GM10248 (cell line): Measurements from ENCODE around the gene CUBN.

Experiments used
- CTCF ChIA-PET: fragments of 300-600 bp; sonication (Branson Sonifier 250); formaldehyde crosslinking; extraction: SDS; loops from one replicate; lab custom pipeline; 2021; ENCODE audit warnings: antibody characterized with exemption; lab: Yijun Ruan, JAX
- POLR2A ChIA-PET: fragments of 350-650 bp; sonication (Branson Sonifier 250); formaldehyde crosslinking; extraction: SDS; loops from one replicate; lab custom pipeline; 2020; ENCODE audit warnings: antibody characterized with exemption; lab: Yijun Ruan, JAX
- DNase-seq: peaks from one replicate; pipeline ENCODE4 v3.0.0; 2012; ENCODE audit errors: extremely low spot score
- TF ChIP-seq, protein P1 (sequence below): IDR thresholded peaks from 2 replicates; pipeline ENCODE4 v1.5.1; 2012; ENCODE audit warnings: mild to moderate bottlenecking, low read depth; ENCODE audit errors: extremely low read depth, missing control alignments, control extremely low read depth

The CUBN gene

DNA sequence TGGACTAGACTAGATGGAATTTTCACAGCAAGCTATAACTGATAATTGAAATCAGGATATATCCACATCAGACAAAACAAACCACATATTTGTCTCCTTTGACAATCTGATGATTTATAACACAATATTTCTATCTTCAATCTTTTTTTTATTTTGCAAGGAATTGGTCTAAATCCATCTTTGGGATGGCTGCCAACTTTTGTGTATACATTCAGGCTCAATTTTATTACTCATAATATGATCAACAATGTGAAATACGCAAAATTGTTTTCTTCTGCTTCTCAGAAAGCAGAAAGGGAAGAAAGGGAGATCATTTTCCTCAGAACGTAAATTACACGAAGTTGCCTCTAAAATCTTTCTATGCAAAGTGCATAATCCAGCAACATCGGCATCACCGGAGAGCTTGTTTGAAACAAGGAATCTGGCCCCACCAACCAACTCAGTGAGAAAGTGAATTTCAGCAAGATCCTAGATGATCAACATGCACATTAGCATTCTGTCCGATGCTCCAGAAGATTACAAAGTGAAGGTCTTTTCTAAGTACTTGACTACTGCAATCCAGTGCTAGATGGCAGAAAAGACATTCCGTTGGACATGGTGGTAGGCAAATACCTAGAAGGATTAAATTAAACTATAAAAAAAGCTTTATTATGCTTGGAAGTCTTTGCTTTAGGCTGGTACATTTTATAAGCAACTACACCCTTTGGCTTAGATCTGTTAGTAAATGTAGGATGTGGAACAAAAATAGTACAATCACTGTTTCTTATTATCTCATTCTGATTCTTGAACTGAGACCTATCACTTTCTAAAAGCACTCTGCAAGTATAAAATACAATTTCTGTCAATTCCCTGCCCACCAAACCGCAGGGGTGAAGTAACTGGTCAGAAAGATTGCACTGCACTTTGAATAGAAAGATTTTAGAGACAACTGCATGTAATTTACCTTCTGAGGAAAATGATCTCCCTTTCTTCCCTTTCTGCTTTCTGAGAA, 186.0 kb downstream of the CUBN start:
- DNase-seq, result no peak
- POLR2A ChIA-PET, result no interaction called here
- TF ChIP-seq, protein P1, sequence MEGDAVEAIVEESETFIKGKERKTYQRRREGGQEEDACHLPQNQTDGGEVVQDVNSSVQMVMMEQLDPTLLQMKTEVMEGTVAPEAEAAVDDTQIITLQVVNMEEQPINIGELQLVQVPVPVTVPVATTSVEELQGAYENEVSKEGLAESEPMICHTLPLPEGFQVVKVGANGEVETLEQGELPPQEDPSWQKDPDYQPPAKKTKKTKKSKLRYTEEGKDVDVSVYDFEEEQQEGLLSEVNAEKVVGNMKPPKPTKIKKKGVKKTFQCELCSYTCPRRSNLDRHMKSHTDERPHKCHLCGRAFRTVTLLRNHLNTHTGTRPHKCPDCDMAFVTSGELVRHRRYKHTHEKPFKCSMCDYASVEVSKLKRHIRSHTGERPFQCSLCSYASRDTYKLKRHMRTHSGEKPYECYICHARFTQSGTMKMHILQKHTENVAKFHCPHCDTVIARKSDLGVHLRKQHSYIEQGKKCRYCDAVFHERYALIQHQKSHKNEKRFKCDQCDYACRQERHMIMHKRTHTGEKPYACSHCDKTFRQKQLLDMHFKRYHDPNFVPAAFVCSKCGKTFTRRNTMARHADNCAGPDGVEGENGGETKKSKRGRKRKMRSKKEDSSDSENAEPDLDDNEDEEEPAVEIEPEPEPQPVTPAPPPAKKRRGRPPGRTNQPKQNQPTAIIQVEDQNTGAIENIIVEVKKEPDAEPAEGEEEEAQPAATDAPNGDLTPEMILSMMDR, result no peak
- CTCF ChIA-PET, result no interaction called here

DNA sequence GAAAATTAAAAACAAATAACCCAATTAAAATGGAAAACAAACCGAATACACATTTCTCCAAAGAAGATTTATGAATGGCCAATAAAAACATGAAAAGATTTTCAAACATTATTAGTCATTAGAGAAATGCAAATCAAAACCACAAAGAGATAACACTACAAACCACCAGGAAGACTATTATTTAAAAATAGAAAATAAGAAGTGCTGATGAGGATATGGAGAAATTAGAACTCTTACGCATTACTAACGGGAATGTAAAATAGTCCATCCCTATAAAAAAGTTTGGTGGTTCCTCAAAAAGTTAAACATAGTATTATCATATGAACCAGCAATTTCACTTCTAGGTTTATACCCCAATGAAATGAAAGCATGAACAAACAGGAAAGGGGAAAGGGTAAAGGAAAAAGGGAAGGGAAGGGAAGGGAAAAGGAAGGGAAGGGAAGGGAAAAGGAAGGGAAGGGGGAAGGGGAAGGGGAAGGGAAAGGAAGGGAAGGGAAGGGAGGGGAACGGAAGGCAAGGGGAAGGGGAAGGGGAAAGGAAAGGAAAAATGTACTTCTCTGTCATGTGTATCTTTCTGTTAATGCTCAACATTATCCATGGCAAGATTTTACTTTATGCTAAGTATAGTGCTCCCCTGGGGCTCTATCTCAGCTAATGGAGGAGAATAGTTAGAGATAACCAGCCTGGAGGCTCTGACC, 187.1 kb downstream of the CUBN start:
- ChIA-PET CTCF (no interaction called here), POLR2A (no interaction called here)
- DNase-seq, result no peak
- TF ChIP-seq, protein P1, result no peak

- CTCF ChIA-PET, result no interaction called here
Observed at GRCh38 chr10:16941870-16942269, 187.7 kb downstream of the CUBN start.

GRCh38 chr10:16941067-16941466, 188.5 kb downstream of the CUBN start:
- TF ChIP-seq, protein P1, result no peak
- POLR2A ChIA-PET, result no interaction called here
- CTCF ChIA-PET, result no interaction called here
- no peak for DNase-seq

More at GRCh38 chr10:16941870-16942269, 187.7 kb downstream of the CUBN start:
- TF ChIP-seq, protein P1, result no peak
- POLR2A ChIA-PET, result no interaction called here
- no peak for DNase-seq

DNA sequence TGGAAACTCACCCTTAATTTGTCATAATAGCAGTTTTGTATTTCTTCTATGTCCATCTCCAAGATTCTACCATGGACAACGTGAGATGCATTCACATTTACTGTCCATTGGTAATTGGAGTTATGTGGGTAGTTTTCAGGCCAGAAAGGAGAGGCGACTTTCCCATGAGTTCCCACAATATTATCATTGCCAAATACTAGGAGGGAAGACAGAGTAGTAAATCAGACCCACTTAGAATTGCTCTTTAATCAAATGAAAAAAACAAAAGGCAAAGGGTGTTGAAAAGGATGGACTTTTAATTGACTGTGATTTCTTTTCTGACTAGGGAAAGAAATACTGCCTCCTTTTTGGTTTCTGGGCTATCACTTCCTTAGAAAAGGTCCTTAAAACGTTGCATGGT, 190.7 kb downstream of the CUBN start:
- CTCF ChIA-PET, result no interaction called here
- DNase-seq, result no peak
- TF ChIP-seq, protein P1, result no peak
- POLR2A ChIA-PET, result no interaction called here

GRCh38 chr10:16934461-16934860, 195.2 kb downstream of the CUBN start:
- DNase-seq, result no peak
- CTCF ChIA-PET, result interaction anchor here (1.4 kb wide), 1 partner anchor 11 kb away, joined by 4 read pairs; no protein-coding TSS in a partner anchor
- POLR2A ChIA-PET, result no interaction called here
- TF ChIP-seq, protein P1, result no peak
